ENCODE data around the gene NUP62CL.

DNA sequence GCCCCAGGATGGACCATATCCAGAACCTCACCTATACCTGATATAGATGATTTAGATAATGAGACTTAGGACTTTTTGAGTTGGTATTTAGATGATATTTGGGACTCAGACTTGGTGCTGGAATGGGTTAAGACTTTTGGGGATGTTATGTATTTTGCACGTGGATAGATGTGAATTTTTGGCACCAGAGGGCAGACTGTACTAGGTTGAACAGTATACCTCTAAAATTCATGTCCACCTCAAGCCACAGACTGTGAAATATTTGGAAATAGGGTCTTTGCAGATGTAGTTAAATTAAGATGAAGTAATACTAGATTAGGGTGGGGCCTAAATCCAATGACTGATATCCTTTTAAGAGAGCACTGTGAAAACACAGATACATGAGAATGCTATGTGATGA, 103.3 kb downstream of the NUP62CL start:
- TF ChIP-seq, protein P1, sequence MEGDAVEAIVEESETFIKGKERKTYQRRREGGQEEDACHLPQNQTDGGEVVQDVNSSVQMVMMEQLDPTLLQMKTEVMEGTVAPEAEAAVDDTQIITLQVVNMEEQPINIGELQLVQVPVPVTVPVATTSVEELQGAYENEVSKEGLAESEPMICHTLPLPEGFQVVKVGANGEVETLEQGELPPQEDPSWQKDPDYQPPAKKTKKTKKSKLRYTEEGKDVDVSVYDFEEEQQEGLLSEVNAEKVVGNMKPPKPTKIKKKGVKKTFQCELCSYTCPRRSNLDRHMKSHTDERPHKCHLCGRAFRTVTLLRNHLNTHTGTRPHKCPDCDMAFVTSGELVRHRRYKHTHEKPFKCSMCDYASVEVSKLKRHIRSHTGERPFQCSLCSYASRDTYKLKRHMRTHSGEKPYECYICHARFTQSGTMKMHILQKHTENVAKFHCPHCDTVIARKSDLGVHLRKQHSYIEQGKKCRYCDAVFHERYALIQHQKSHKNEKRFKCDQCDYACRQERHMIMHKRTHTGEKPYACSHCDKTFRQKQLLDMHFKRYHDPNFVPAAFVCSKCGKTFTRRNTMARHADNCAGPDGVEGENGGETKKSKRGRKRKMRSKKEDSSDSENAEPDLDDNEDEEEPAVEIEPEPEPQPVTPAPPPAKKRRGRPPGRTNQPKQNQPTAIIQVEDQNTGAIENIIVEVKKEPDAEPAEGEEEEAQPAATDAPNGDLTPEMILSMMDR (optimal IDR thresholded peaks at IDR 0.05 in 1 of 3, IDR thresholded peaks at IDR 0.05 in 1 of 3, conservative IDR thresholded peaks at IDR 0.05 in 1 of 3; ENCODE audit: extremely low read depth in 1 of 3, insufficient read depth in 2 of 3, low read length in 3 of 3), result peak in 2 of 3 experiments; percentile 10 to 22
- no peak for TF ChIP-seq EZH2 (IDR thresholded peaks at IDR 0.05; ENCODE audit: low read length)
